ENCODE measurements around the gene TRIM15.

DNA sequence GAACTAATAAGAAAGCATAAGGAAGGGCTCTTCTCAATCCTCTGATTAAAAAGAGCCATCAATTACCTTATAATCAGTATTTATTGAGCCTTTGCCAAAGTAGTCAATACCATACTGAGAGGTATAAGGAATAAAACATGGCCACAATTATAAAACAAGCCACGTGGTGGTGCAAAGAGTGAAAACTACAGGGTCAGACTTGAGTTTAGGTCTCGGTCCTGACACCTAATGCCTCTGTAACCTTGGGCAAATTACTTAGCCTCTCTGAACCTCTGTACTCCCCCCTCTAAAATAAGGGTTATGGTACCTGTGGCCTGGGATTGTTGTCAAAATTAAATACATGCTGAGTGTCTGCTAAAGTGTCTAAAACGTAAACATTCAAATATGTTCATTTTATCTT lies 14.1 kb upstream of the TRIM15 start:
- TF ChIP-seq EZH2 (IDR thresholded peaks at IDR 0.05) = no peak
- no peak for TF ChIP-seq POLR2AphosphoS5 (IDR thresholded peaks at IDR 0.05; ENCODE audit: borderline replicate concordance, low read depth, low read length)
